Stomach (tissue), 4 donors: ENCODE results near the gene TFF2.

Experiments used
- EP300 ChIP-seq: sonication (generic); formaldehyde crosslinking; IDR thresholded peaks from one replicate; pipeline ENCODE4 v1.6.1; 2017; ENCODE audit warnings: antibody characterized with exemption
- TF ChIP-seq, protein P1 (sequence below), 7 experiments: fragments of 450-650 bp in 4 of 7; fragments of 200-600 bp in 3 of 7; sonication (generic) in 3 of 7; IDR thresholded peaks; one replicate each; pipeline ENCODE4 v1.5.1; 2016 to 2019; ENCODE audit warnings: antibody characterized with exemption in 7 of 7, control low read depth in 2 of 7, mild to moderate bottlenecking in 1 of 7

DNA sequence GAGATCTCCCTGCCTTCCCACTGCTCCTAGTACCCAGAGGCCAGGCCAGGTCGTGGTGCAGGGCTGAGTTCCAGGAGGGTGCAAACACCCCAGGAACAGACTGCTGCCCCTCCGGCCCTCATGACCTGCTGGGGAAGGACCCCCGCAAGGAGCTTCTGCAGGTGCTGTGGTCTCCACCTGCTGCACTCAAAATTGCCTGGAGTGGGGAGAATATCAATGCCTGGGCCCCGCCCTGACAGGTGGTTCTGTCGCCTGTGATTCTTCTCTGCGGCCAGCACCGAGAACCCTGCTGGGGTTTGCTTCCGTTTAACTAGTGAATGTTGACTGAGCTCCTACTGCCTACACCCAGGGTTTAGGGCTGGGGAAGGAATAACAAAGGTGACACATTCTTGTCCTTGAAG lies 33.5 kb downstream of the TFF2 start:
- no peak for TF ChIP-seq EP300
- TF ChIP-seq, protein P1, sequence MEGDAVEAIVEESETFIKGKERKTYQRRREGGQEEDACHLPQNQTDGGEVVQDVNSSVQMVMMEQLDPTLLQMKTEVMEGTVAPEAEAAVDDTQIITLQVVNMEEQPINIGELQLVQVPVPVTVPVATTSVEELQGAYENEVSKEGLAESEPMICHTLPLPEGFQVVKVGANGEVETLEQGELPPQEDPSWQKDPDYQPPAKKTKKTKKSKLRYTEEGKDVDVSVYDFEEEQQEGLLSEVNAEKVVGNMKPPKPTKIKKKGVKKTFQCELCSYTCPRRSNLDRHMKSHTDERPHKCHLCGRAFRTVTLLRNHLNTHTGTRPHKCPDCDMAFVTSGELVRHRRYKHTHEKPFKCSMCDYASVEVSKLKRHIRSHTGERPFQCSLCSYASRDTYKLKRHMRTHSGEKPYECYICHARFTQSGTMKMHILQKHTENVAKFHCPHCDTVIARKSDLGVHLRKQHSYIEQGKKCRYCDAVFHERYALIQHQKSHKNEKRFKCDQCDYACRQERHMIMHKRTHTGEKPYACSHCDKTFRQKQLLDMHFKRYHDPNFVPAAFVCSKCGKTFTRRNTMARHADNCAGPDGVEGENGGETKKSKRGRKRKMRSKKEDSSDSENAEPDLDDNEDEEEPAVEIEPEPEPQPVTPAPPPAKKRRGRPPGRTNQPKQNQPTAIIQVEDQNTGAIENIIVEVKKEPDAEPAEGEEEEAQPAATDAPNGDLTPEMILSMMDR (IDR thresholded peaks at IDR 0.05), result no peak
